ENCODE results near the gene ACVR2A. TPM values are rescaled to one million over a fixed set of nuclear protein-coding genes. Genes with fewer than 3 reads are reported as not detected.

ACVR2A gene
- polyA plus RNA-seq, 1 donor from 2014 or later = 139 TPM

DNA sequence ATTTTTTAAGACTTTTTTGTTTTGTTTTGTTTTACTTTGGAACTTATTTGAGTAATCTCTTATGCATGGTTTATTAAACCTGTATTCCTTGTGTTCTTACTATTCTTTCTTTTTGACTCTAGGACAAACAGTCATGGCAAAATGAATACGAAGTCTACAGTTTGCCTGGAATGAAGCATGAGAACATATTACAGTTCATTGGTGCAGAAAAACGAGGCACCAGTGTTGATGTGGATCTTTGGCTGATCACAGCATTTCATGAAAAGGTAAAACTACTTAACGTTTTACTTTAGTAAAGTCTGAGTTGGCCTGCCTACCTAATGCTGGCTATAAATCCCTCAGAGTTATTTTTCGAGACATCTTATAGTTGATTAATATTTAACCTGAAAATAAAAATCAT lies 72.3 kb downstream of the ACVR2A start (continued):
- TF ChIP-seq EZH2 (IDR thresholded peaks at IDR 0.05; ENCODE audit: borderline replicate concordance, insufficient read depth, low read length, poor library complexity, severe bottlenecking) = no peak

DNA sequence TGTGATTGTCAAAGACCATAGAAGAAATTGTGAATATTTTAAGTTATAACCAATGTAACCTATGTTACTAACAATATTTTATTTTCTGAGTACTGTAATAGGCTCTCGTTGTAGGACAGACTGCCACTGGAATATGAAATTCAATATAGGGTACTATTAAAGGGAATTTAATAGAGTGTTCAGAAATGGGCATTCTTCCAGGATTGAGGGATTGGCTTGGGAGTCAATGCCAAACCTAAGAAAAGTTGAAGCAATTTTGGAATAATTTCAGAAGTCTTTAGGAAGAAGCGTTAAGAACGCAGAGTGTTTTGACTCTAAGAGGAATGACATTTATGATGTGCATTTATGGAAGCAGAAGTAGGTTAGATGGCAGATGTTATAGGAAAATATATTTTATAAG lies 79.0 kb downstream of the ACVR2A start:
- H3K9me2 ChIP-seq (ENCODE audit: insufficient read depth, low read length) = no peaks in the 10 kb centered on the region
- H3K79me2 ChIP-seq (replicated peaks; ENCODE audit: insufficient read depth, low read length) = no peaks in the 10 kb centered on the region
- no peaks in the 10 kb centered on the region for H3F3A ChIP-seq (ENCODE audit: insufficient read depth, low read length, poor library complexity, severe bottlenecking)
- no peaks in the 10 kb centered on the region for H4K20me1 ChIP-seq (ENCODE audit: insufficient read depth)
- TF ChIP-seq EZH2 (IDR thresholded peaks at IDR 0.05; ENCODE audit: borderline replicate concordance, insufficient read depth, low read length, poor library complexity, severe bottlenecking) (no peak), SMC3 (conservative IDR thresholded peaks at IDR 0.05; ENCODE audit: poor library complexity) (no peak), RAD21 (conservative IDR thresholded peaks at IDR 0.05) (no peak), POLR2AphosphoS5 (IDR thresholded peaks at IDR 0.05) (no peak), EP300 (conservative IDR thresholded peaks at IDR 0.05; ENCODE audit: poor library complexity, severe bottlenecking) (no peak), TAF1 (IDR thresholded peaks at IDR 0.05; ENCODE audit: low read depth) (no peak), MXI1 (conservative IDR thresholded peaks at IDR 0.05; ENCODE audit: poor library complexity, severe bottlenecking) (no peak)
- TF ChIP-seq, protein P1, sequence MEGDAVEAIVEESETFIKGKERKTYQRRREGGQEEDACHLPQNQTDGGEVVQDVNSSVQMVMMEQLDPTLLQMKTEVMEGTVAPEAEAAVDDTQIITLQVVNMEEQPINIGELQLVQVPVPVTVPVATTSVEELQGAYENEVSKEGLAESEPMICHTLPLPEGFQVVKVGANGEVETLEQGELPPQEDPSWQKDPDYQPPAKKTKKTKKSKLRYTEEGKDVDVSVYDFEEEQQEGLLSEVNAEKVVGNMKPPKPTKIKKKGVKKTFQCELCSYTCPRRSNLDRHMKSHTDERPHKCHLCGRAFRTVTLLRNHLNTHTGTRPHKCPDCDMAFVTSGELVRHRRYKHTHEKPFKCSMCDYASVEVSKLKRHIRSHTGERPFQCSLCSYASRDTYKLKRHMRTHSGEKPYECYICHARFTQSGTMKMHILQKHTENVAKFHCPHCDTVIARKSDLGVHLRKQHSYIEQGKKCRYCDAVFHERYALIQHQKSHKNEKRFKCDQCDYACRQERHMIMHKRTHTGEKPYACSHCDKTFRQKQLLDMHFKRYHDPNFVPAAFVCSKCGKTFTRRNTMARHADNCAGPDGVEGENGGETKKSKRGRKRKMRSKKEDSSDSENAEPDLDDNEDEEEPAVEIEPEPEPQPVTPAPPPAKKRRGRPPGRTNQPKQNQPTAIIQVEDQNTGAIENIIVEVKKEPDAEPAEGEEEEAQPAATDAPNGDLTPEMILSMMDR (IDR thresholded peaks at IDR 0.05; ENCODE audit: poor library complexity, severe bottlenecking) = no peak
- TF ChIP-seq, protein P2, sequence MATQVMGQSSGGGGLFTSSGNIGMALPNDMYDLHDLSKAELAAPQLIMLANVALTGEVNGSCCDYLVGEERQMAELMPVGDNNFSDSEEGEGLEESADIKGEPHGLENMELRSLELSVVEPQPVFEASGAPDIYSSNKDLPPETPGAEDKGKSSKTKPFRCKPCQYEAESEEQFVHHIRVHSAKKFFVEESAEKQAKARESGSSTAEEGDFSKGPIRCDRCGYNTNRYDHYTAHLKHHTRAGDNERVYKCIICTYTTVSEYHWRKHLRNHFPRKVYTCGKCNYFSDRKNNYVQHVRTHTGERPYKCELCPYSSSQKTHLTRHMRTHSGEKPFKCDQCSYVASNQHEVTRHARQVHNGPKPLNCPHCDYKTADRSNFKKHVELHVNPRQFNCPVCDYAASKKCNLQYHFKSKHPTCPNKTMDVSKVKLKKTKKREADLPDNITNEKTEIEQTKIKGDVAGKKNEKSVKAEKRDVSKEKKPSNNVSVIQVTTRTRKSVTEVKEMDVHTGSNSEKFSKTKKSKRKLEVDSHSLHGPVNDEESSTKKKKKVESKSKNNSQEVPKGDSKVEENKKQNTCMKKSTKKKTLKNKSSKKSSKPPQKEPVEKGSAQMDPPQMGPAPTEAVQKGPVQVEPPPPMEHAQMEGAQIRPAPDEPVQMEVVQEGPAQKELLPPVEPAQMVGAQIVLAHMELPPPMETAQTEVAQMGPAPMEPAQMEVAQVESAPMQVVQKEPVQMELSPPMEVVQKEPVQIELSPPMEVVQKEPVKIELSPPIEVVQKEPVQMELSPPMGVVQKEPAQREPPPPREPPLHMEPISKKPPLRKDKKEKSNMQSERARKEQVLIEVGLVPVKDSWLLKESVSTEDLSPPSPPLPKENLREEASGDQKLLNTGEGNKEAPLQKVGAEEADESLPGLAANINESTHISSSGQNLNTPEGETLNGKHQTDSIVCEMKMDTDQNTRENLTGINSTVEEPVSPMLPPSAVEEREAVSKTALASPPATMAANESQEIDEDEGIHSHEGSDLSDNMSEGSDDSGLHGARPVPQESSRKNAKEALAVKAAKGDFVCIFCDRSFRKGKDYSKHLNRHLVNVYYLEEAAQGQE (IDR thresholded peaks at IDR 0.05; ENCODE audit: borderline replicate concordance) = no peak
- no peak overlapping the region for H2AFZ ChIP-seq (ENCODE audit: low read depth, low read length)
- no peak overlapping the region for H3K9ac ChIP-seq (ENCODE audit: low read length)
- H3K27me3 ChIP-seq (ENCODE audit: insufficient read depth, low read depth, low read length) = no peaks in the 10 kb centered on the region
- no peak overlapping the region for H3K27ac ChIP-seq (ENCODE audit: low read length)
- no peak overlapping the region for H3K4me3 ChIP-seq (ENCODE audit: low read length)
- H3K4me2 ChIP-seq (ENCODE audit: low read length) = no peak overlapping the region
- H3K9me3 ChIP-seq (ENCODE audit: low read length) = no peaks in the 10 kb centered on the region
- H3K36me3 ChIP-seq (ENCODE audit: insufficient read depth, low read length) = peaks cover 21% of the 10 kb centered on the region

DNA sequence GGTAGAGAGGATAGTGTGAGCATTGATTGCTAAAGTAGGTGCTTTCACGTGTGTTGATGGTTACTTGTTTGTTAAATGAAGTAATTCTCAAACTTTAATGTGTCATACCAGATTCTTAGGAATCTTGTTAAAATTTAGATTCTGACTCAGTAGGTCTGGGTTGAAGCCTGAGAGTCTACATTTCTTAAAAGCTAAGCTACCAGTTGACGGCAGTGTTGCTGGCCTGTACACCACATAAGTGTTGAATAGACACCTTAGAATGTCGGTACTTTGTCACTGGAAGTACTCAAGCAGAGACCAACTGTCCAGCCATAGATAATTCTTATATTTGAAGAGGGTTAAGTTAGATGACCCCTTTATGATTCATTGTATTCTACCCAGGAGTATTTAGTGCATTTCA lies 79.8 kb downstream of the ACVR2A start:
- H3F3A ChIP-seq (ENCODE audit: insufficient read depth, low read length, poor library complexity, severe bottlenecking) = no peaks in the 10 kb centered on the region
- no peaks in the 10 kb centered on the region for H3K9me2 ChIP-seq (ENCODE audit: insufficient read depth, low read length)
- no peak overlapping the region for H3K27ac ChIP-seq (ENCODE audit: low read length)
- no peaks in the 10 kb centered on the region for H3K9me3 ChIP-seq (ENCODE audit: low read length)
- H3K4me3 ChIP-seq (ENCODE audit: low read length) = no peak overlapping the region
- no peak overlapping the region for H3K4me2 ChIP-seq (ENCODE audit: low read length)
- H3K27me3 ChIP-seq (ENCODE audit: insufficient read depth, low read depth, low read length) = no peaks in the 10 kb centered on the region
- no peak overlapping the region for H3K9ac ChIP-seq (ENCODE audit: low read length)
- H3K79me2 ChIP-seq (replicated peaks; ENCODE audit: insufficient read depth, low read length) = no peaks in the 10 kb centered on the region
- peaks cover 23% of the 10 kb centered on the region for H3K36me3 ChIP-seq (ENCODE audit: insufficient read depth, low read length)
- TF ChIP-seq POLR2AphosphoS5 (IDR thresholded peaks at IDR 0.05) (no peak), RAD21 (conservative IDR thresholded peaks at IDR 0.05) (no peak), EZH2 (IDR thresholded peaks at IDR 0.05; ENCODE audit: borderline replicate concordance, insufficient read depth, low read length, poor library complexity, severe bottlenecking) (no peak), MXI1 (conservative IDR thresholded peaks at IDR 0.05; ENCODE audit: poor library complexity, severe bottlenecking) (no peak), TAF1 (IDR thresholded peaks at IDR 0.05; ENCODE audit: low read depth) (no peak), EP300 (conservative IDR thresholded peaks at IDR 0.05; ENCODE audit: poor library complexity, severe bottlenecking) (no peak), SMC3 (conservative IDR thresholded peaks at IDR 0.05; ENCODE audit: poor library complexity) (no peak)
- TF ChIP-seq, protein P2 (IDR thresholded peaks at IDR 0.05; ENCODE audit: borderline replicate concordance) = no peak
- TF ChIP-seq, protein P1 (IDR thresholded peaks at IDR 0.05; ENCODE audit: poor library complexity, severe bottlenecking) = no peak
- no peaks in the 10 kb centered on the region for H4K20me1 ChIP-seq (ENCODE audit: insufficient read depth)
- H2AFZ ChIP-seq (ENCODE audit: low read depth, low read length) = no peak overlapping the region
